GM12891 (cell line): ENCODE measurements around the gene KIAA1549.

Experiments used
- DNase-seq: peaks from one replicate; pipeline ENCODE4 v3.0.0; 2011; ENCODE audit warnings: low spot score; ENCODE audit not compliant: insufficient read length
- FAIRE-seq: peaks from 2 replicates; lab custom pipeline; 2011; peaks lifted over from hg19 to GRCh38; lab: Jason Lieb, UNC
- PAX5 ChIP-seq: IDR thresholded peaks from 2 replicates; pipeline ENCODE4 v1.6.1; 2011; ENCODE audit warnings: low read length, moderate library complexity, mild to moderate bottlenecking; ENCODE audit not compliant: insufficient read depth, severe bottlenecking
- POLR2A ChIP-seq: IDR thresholded peaks from 2 replicates; pipeline ENCODE4 v1.6.1; 2011; ENCODE audit warnings: low read depth, low read length, control low read depth
- POLR2AphosphoS5 ChIP-seq: IDR thresholded peaks from 2 replicates; pipeline ENCODE4 v1.6.1; 2011; ENCODE audit warnings: low read depth, low read length, control low read depth
- POU2F2 ChIP-seq: IDR thresholded peaks from 2 replicates; pipeline ENCODE4 v1.6.1; 2011; ENCODE audit warnings: low read depth, mild to moderate bottlenecking, control low read depth, low read length, moderate library complexity
- SPI1 ChIP-seq: IDR thresholded peaks from 2 replicates; pipeline ENCODE4 v1.6.1; 2011; ENCODE audit warnings: low read depth, low read length, control low read depth
- TAF1 ChIP-seq: IDR thresholded peaks from 2 replicates; pipeline ENCODE4 v1.6.1; 2011; ENCODE audit warnings: low read depth, low read length, control low read depth

KIAA1549 gene

DNA sequence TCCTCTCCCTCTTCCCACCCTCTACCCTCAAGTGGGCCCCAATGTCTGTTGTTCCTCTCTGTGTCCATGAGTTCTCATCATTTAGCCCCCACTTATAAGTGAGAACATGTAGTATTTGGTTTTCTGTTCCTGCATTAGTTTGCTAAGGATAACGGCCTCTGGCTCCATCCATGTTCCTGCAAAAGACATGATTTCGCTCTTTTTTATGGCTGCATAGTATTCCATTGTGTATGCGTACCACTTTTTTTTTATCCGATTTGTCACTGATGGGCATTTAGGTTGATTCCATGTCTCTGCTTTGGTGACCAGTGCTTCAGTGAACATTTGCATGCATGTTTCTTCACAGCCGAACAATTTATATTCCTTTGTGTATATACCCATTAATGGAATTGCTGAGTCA, 131.5 kb downstream of the KIAA1549 start:
- DNase-seq = no peak
- TF ChIP-seq SPI1 (no peak), PAX5 (no peak), POLR2AphosphoS5 (no peak), POLR2A (no peak), POU2F2 (no peak), TAF1 (no peak)
- FAIRE-seq = no peak

DNA sequence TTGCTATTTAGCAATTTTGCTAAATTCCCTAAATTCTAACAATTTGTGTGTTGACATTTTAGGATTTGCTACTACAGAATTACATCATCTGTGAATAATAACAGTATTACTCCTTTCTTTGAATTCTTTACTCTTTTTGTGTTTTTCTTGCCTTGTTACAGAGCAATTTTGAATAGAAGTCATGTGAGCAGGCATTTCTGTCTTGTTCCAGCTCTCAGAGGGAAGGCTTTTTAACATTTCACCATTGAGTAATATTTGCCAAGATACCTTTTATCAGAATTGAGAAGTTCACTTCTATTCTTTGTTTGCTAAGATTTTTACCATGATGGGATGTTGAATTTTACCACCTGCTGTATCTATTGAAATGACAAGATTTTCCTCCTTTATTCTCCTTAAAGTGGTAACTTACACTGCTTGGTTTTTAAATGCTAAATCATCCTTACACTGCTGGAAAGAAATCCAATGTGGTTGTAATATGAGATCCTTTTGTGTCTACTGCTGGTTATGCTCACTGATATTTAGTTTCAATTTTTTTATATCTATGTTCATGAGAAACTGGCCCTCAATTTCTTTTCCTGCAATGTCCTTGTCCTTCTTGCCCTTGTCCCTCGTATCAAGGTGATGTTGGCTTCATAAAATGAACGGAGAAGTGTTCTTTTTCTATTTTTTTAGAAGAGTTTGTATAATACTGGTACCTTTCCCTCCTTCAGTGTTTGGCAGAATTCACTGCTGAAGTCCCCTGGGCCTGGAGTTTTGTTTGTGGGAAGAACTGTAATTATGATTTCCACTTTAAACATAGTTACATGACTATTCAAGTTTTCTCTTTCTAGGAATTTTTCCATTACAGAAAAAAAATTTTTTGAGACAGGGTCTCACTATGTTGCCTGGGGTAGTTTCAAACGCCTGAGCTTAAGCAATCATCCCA, 132.9 kb downstream of the KIAA1549 start:
- FAIRE-seq (no peak), DNase-seq (no peak)
- no peak for TF ChIP-seq PAX5
- no peak for TF ChIP-seq POLR2A
- TF ChIP-seq POLR2AphosphoS5 = no peak
- no peak for TF ChIP-seq SPI1
- TF ChIP-seq POU2F2 = no peak
- no peak for TF ChIP-seq TAF1

DNA sequence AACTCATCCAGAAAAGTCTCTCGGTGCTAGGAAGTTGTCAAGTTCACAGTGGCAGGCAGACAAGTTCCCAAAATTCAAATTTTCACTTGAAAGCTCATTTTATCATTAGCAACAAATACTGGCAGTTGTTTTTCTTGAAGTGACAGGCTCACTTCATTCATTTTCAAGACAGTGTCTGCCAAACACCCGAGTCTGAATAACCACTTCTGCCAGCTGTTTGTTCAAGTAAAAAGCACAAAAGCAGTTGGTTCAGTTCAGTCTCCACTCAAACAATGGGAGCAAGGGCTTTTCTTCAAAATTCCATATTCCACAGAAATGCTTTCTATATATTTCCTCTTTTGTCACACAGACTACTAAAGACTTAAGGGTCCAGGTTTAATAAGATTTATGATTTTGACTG, 135.5 kb downstream of the KIAA1549 start:
- DNase-seq (no peak), FAIRE-seq (no peak)
- no peak for TF ChIP-seq SPI1
- no peak for TF ChIP-seq POU2F2
- no peak for TF ChIP-seq POLR2A
- no peak for TF ChIP-seq PAX5
- TF ChIP-seq TAF1 = no peak
- no peak for TF ChIP-seq POLR2AphosphoS5

DNA sequence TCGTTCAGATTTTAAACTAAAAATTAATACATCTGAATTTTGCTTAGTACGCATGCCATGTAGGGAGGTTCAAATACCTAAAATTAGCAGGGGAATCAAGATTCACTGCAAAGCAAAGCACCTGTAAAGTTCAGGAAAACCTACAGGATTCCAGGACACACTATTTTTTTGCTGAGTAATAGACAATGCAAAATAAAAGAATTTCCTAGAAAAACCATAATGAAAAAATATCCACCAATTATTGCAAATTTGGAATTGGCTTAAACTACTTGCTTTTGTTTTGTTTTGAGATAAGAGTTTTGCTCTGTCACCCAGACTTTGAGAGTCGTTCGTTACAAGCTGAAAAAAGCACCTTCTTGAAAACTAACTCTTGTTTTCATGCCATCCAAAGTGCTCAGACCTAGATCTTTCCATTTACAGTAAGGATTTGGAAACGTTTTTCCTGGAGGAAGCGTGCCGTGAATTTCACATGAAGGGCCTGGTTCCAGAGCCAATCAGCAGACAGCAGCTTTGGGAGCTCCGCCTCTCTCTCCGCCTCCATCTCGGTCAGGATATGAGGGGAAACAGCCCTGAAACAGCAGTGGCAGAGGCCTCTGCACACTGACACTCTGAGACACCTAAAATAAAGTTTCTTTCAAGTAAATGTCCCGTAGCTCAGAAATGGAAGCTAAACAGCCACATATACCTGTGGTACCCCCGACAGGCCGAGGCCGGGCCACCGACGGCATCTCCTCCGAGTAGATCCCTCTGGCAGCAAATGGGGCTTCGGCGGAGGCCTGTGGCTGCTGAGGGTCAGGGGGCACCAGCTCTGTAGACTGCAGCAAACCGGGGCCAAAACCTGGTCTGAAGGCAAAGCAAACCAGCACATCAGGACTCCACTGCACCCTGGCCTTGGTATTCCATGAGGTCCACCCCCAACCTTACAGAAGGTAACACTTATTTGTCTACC, 137.3 kb downstream of the KIAA1549 start:
- TF ChIP-seq POLR2A (no peak), PAX5 (no peak), POU2F2 (no peak), SPI1 (no peak), TAF1 (no peak), POLR2AphosphoS5 (no peak)
- FAIRE-seq = no peak

DNA sequence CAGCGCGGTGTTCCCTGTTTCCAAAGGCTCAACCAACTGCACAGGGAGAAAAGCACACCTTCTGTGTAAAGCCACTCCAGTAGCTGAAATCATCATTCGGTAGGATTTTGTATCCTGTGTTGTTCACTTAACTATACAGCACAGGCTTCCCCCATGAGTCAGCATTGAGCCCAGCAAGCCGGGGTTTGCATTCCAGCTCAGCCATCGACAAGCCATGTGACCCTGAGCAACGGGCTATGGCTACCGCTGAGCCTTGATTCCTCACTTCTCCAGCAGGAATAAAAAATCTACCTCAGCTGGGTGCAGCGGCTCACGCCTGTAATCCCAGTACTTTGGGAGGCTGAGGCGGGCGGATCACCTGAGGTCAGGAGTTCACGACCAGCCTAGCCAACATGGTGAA, 139.1 kb downstream of the KIAA1549 start:
- TF ChIP-seq POLR2A (no peak), POLR2AphosphoS5 (no peak), PAX5 (no peak), TAF1 (no peak), POU2F2 (no peak), SPI1 (no peak)
- no peak for DNase-seq
- no peak for FAIRE-seq

More for the DNA sequence above, 137.3 kb downstream of the KIAA1549 start:
- no peak for DNase-seq

DNA sequence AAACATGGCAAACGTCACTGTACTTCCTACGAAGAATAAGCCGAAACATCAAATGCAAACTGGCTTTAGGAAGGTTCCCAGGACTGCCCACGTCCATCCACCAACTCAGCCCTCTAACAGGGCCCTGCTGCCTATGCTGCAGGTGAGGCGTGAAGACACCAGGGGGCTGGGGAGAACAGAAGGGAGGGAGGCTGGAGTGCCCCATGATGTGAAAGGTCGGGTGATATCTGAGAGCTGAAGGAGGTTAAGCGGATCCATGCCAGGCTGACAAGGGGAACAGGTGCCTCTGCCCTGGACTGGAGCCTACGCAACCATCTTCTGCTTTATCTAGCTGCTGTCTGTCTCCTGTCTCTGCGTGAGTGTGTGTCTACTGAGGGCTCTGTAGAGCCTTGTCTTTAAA, 143.0 kb downstream of the KIAA1549 start:
- no peak for TF ChIP-seq TAF1
- TF ChIP-seq PAX5 = no peak
- no peak for TF ChIP-seq SPI1
- no peak for TF ChIP-seq POU2F2
- no peak for TF ChIP-seq POLR2A
- TF ChIP-seq POLR2AphosphoS5 = no peak
- FAIRE-seq (no peak), DNase-seq (no peak)

DNA sequence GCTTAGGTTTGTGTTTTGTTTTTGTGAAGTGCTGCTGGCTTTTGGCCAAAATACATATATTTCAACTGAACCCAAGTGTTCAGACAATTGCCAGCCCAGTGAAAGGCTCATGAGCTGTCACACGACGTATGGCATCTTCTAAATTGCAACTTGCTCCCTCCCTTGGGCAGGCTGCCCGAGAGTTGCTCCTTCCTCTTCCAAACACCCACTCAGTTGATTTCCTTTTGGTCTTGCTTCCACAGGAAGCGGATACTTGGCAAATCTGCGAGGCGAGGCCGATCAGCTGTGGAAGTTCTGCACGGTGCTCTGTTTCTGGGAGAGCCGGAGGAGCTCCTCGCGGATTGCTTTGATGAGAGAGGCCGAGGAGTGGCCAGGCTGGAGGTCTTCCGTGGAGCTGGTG, 143.6 kb downstream of the KIAA1549 start:
- no peak for FAIRE-seq
- no peak for TF ChIP-seq SPI1

DNA sequence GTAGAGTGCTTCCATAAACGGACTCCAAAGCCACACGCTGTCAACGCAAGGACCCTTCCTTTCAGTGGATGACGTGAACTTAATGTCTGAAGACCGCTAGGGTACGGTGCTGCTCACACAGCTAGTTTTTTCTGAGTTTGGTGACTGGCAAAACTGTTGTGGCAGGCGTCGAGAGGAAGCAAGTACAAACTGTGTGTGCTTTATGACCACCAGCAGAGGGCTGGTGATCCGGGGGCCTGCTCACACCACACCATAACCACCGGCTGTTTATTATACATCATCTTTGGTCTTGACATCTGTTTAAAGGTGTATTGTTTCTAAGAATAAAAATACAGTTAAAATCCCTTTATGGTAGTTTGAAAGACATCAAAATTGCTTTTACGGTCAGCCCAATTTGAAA, 146.1 kb downstream of the KIAA1549 start:
- no peak for FAIRE-seq
- DNase-seq = no peak
- TF ChIP-seq TAF1 (no peak), POLR2A (no peak), POLR2AphosphoS5 (no peak)

More for the DNA sequence above, 143.6 kb downstream of the KIAA1549 start:
- DNase-seq = no peak

DNA sequence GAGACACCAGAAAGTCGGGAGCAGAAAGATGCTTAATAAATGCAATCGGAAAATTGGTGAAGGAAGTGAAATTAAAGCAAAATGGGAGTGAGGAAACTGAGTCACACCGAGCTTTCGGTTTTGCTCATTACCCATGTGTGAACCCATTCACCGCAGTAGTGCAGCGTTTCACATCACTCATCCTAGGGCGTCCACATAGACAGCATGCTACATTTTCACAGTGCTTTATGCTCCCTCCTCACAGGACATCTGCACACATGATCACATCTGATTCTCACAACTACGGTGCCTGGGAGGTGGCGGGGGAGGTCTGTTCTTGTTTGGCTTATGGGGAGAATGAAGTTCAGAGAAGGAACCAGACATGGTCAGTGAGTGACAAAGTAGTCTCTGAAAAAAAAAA, 146.6 kb downstream of the KIAA1549 start:
- FAIRE-seq (no peak), DNase-seq (no peak)
- no peak for TF ChIP-seq POLR2AphosphoS5
- no peak for TF ChIP-seq POU2F2
- TF ChIP-seq TAF1 = no peak
- no peak for TF ChIP-seq PAX5
- no peak for TF ChIP-seq POLR2A
- TF ChIP-seq SPI1 = no peak

DNA sequence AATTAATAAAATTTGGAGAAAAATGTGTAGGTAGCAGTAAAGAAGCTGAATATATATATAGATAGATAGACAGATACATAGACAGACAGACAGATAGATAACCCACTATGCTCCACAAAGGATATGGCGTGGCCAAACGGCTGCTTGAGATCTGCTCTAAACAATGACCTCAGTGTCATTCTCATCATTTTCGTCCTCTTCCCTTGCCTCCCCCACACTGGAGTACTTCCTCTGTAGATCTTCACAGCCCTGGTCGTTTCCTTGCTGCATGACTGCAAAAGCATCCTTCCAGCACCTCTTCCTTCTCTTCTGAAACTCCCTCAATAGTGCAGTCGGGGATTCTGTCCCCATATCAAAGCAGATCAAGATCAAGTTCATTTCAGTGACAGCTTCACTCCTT, 147.6 kb downstream of the KIAA1549 start:
- TF ChIP-seq TAF1 (no peak), PAX5 (no peak), POLR2AphosphoS5 (no peak), POU2F2 (no peak), SPI1 (no peak), POLR2A (no peak)
- no peak for DNase-seq
- no peak for FAIRE-seq
